ENCODE results near the gene OR4E1. TPM values are rescaled to one million over a fixed set of nuclear protein-coding genes. Genes with fewer than 3 reads are reported as not detected.

OR4E1 gene, protein sequence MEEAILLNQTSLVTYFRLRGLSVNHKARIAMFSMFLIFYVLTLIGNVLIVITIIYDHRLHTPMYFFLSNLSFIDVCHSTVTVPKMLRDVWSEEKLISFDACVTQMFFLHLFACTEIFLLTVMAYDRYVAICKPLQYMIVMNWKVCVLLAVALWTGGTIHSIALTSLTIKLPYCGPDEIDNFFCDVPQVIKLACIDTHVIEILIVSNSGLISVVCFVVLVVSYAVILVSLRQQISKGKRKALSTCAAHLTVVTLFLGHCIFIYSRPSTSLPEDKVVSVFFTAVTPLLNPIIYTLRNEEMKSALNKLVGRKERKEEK
- polyA plus RNA-seq (2011; rRNA removed), result not detected in 2 replicates
- not detected in 2 replicates for polyA plus RNA-seq (2012; cell fraction: cytosol; rRNA removed)
- polyA plus RNA-seq (2012; cell fraction: nucleus; rRNA removed), result not detected in 2 replicates
- polyA plus RNA-seq (2017; fragmentation: RNase III; extraction: RNeasy Plus Mini Kit Qiagen cat#74134 plus additional on column Dnase treatment), result not detected in 3 replicates
- polyA minus RNA-seq (2011; rRNA and poly(A)+ RNA removed), result not detected in 2 replicates

DNA sequence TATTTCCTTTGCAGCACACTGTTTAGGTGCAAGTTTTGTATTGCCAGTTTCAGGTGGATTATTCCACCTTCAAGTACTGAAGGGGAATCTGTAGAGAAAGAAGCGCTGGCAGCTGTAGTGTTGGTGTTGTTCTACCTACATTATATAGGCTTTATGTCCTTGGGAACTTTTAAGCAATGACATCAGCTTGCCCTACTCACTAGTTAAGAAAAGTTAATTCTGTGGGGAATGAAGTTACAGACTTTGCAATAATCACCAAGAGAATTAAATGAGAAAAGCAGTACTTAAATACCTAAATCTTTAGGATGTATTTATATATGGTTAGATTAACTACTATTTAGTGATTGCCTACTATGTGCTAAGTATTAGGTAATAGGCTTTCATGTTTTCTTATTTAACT, at the start of gene OR4E1:
Gene OR4E1 (minus strand): TSS at position 101 of the 400 bp plus-strand sequence. CDS start 2,883 bp downstream, outside the sequence.
- FAIRE-seq (no peak), ATAC-seq (no peak), DNase-seq (ENCODE audit: low read depth in 1 of 2, low spot score in 1 of 2) (no peak)
- H3K9me3 ChIP-seq, result no peaks in the 10 kb centered on the region
- ChIA-PET POLR2A (no interaction called here), CTCF (interaction anchor here (0.7 kb wide), 1 partner anchor 148 kb away, joined by 6 read pairs; no protein-coding TSS in a partner anchor)
- TF ChIP-seq RNF2 (IDR thresholded peaks at IDR 0.05; ENCODE audit: borderline replicate concordance, low read depth) (no peak), TFCP2L1 (CRISPR knock-in tag; IDR thresholded peaks at IDR 0.05) (no peak), RAD21 (conservative IDR thresholded peaks at IDR 0.05 in 1 of 2, IDR thresholded peaks at IDR 0.05 in 1 of 2) (no peak), RCOR1 (IDR thresholded peaks at IDR 0.05; ENCODE audit: low read depth, low read length) (no peak), FOSB (CRISPR knock-in tag; IDR thresholded peaks at IDR 0.05) (no peak), ESRRA (IDR thresholded peaks at IDR 0.05; ENCODE audit: borderline replicate concordance, low read length) (no peak), MAZ (IDR thresholded peaks at IDR 0.05; ENCODE audit: borderline replicate concordance, low read depth, low read length) (no peak), HDAC2 (IDR thresholded peaks at IDR 0.05) (no peak), ZFP36 (IDR thresholded peaks at IDR 0.05; ENCODE audit: borderline replicate concordance, partially characterized antibody) (no peak), CBX8 (IDR thresholded peaks at IDR 0.05) (no peak)
- TF ChIP-seq, protein P1, sequence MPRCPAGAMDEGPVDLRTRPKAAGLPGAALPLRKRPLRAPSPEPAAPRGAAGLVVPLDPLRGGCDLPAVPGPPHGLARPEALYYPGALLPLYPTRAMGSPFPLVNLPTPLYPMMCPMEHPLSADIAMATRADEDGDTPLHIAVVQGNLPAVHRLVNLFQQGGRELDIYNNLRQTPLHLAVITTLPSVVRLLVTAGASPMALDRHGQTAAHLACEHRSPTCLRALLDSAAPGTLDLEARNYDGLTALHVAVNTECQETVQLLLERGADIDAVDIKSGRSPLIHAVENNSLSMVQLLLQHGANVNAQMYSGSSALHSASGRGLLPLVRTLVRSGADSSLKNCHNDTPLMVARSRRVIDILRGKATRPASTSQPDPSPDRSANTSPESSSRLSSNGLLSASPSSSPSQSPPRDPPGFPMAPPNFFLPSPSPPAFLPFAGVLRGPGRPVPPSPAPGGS (IDR thresholded peaks at IDR 0.05), result no peak
- no peak within 1 kb of the TSS for H3K27ac ChIP-seq
- H3K4me2 ChIP-seq, result no peak within 1 kb of the TSS
- H3K4me1 ChIP-seq, result no peaks in the 10 kb centered on the region
- no peak within 1 kb of the TSS for H3K4me3 ChIP-seq
- WGBS (ENCODE audit: missing lambda C conversion rate), result 33% methylated on average over 1 of the region's 1 CpG

DNA sequence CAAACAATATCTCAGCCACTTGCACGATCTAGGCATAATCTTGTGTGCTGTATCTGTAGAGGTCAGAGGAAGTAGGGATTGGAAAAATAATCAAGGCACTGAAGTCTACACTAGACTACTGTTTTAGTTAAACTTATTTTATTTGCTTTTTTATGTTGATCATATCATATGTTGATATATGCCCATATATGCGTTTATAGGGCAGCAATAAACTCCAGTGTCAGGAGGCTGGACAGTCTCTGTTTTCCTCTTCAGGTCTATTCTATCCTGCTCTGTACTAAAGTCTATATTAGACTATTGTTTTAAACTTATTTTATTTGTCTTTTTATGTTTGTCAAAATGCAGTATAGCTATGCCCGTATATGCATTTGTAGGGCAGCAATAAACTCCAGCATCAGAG, 47.9 kb upstream of the OR4E1 start:
- H3K9me3 ChIP-seq, result no peaks in the 10 kb centered on the region
- ChIA-PET CTCF (interaction anchor here (0.7 to 1.8 kb wide), 3 partner anchors 13 to 21 kb away, joined by 3 to 5 read pairs (median 4); no protein-coding TSS in a partner anchor), POLR2A (no interaction called here)
- H3K4me2 ChIP-seq, result no peak overlapping the region
- no peaks in the 10 kb centered on the region for H3K4me1 ChIP-seq
- TF ChIP-seq, protein P2, sequence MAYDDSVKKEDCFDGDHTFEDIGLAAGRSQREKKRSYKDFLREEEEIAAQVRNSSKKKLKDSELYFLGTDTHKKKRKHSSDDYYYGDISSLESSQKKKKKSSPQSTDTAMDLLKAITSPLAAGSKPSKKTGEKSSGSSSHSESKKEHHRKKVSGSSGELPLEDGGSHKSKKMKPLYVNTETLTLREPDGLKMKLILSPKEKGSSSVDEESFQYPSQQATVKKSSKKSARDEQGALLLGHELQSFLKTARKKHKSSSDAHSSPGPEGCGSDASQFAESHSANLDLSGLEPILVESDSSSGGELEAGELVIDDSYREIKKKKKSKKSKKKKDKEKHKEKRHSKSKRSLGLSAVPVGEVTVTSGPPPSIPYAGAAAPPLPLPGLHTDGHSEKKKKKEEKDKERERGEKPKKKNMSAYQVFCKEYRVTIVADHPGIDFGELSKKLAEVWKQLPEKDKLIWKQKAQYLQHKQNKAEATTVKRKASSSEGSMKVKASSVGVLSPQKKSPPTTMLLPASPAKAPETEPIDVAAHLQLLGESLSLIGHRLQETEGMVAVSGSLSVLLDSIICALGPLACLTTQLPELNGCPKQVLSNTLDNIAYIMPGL (CRISPR knock-in tag; IDR thresholded peaks at IDR 0.05; ENCODE audit: borderline replicate concordance), result no peak
- TF ChIP-seq HEYL (CRISPR knock-in tag; IDR thresholded peaks at IDR 0.05), result no peak
- 20% methylated on average over 3 of the region's 3 CpGs for WGBS (ENCODE audit: missing lambda C conversion rate)
- FAIRE-seq (no peak), ATAC-seq (no peak), DNase-seq (ENCODE audit: low read depth in 1 of 2, low spot score in 1 of 2) (no peak)
- H3K27ac ChIP-seq, result no peak overlapping the region
- H3K4me3 ChIP-seq, result no peak overlapping the region

DNA sequence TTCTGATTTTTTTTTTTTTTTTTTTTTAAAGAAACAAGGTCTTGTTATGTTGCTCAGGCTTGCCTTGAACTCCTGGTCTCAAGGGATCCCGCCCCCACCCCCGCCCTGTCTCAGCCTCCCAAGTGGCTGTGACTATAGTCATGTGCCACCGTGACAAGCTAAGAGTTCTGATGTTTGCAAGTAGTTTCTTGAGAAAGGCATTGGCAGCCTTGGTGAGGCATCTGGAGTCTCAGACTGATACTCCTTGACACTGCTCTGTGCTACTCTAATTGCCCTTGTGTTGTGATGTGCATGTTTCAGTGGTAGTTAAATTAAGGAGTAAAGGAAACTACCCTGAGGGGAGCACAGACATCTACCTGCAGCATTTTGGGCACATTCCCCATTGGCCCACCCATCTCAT, 46.2 kb upstream of the OR4E1 start:
- FAIRE-seq (no peak), ATAC-seq (no peak), DNase-seq (ENCODE audit: low read depth in 1 of 2, low spot score in 1 of 2) (no peak)
- no peaks in the 10 kb centered on the region for H3K9me3 ChIP-seq
- H3K4me3 ChIP-seq, result no peak overlapping the region
- CTCF ChIA-PET, result interaction anchor here (1.8 kb wide), 1 partner anchor 14 kb away, joined by 5 read pairs; no protein-coding TSS in a partner anchor
- 5% methylated on average over 3 of the region's 3 CpGs for WGBS (ENCODE audit: missing lambda C conversion rate)
- TF ChIP-seq FOSB (CRISPR knock-in tag; IDR thresholded peaks at IDR 0.05), result no peak
- H3K27ac ChIP-seq, result no peak overlapping the region
- POLR2A ChIA-PET, result no interaction called here
- H3K4me1 ChIP-seq, result no peaks in the 10 kb centered on the region
- no peak overlapping the region for H3K4me2 ChIP-seq

DNA sequence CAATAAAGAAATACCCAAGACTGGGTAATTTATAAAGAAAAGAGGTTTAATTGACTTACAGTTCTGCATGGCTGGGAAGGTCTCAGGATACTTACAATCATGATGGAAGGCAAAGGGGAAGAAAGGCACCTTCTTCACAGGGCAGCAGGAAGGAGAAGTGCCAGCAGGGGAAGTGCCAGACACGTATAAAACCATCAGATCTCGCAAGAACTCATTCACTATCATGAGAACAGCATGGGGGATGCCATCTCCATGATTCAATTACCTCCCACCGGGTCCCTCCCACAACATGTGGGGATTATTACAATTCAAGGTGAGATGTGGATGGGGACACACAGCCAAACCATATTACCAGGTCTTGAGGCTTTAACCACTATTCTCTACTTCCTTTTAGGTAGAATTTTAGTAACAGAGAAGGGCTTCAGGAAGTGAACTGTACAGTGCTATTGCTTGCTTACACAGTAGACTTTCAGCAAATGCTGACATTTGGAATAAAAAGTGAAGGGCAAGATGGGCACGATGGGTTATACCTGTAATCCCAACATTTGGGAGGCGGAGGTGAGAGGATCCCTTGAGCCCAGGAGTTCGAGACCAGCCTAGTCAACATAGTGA, 40.8 kb upstream of the OR4E1 start:
- POLR2A ChIA-PET, result interaction anchor here (0.7 kb wide), 1 partner anchor 56 kb away, joined by 3 read pairs; no protein-coding TSS in a partner anchor
- TF ChIP-seq, protein P3, sequence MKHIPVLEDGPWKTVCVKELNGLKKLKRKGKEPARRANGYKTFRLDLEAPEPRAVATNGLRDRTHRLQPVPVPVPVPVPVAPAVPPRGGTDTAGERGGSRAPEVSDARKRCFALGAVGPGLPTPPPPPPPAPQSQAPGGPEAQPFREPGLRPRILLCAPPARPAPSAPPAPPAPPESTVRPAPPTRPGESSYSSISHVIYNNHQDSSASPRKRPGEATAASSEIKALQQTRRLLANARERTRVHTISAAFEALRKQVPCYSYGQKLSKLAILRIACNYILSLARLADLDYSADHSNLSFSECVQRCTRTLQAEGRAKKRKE (CRISPR knock-in tag; IDR thresholded peaks at IDR 0.05; ENCODE audit: low read depth), result no peak
- no peak for TF ChIP-seq SREBF2 (IDR thresholded peaks at IDR 0.05)
- no peak for TF ChIP-seq ESRRA (IDR thresholded peaks at IDR 0.05; ENCODE audit: borderline replicate concordance, low read length)
- ATAC-seq, result no peak
- CTCF ChIA-PET, result no interaction called here
- H3K4me2 ChIP-seq, result no peak overlapping the region
- no peak overlapping the region for H3K4me3 ChIP-seq
- no peak for DNase-seq (ENCODE audit: low read depth in 1 of 2, low spot score in 1 of 2)
- H3K27ac ChIP-seq, result no peak overlapping the region
- no peaks in the 10 kb centered on the region for H3K4me1 ChIP-seq
- WGBS (ENCODE audit: missing lambda C conversion rate), result 1% methylated on average over 6 of the region's 6 CpGs
- FAIRE-seq, result no peak
- H3K9me3 ChIP-seq, result no peaks in the 10 kb centered on the region

Measured in A549 (cell line).